ENCODE measurements around the gene INSIG2.

INSIG2 gene

GRCh38 chr2:118084491-118085089, 3.7 kb upstream of the INSIG2 start:
- Histone ChIP-seq H3K4me1 (ENCODE audit: insufficient read depth, poor library complexity, severe bottlenecking) (no peaks in the 10 kb centered on the region), H3K27ac (ENCODE audit: poor library complexity, severe bottlenecking) (no peak overlapping the region), H3K36me3 (ENCODE audit: low read depth) (no peaks in the 10 kb centered on the region), H3K9me3 (ENCODE audit: severe bottlenecking) (no peaks in the 10 kb centered on the region), H3K4me3 (ENCODE audit: severe bottlenecking) (no peak overlapping the region), H3K27me3 (ENCODE audit: insufficient read depth, poor library complexity, severe bottlenecking) (no peaks in the 10 kb centered on the region)
- no peak for TF ChIP-seq CTCF (IDR thresholded peaks at IDR 0.05; ENCODE audit: poor library complexity, severe bottlenecking)
- DNase-seq (ENCODE audit: low spot score) (no peak), ATAC-seq (ENCODE audit: low read depth) (no peak)

- ATAC-seq (ENCODE audit: low read depth) (no peak), DNase-seq (ENCODE audit: low spot score) (no peak)
- H3K27me3 ChIP-seq (ENCODE audit: insufficient read depth, poor library complexity, severe bottlenecking) = no peaks in the 10 kb centered on the region
- no peaks in the 10 kb centered on the region for H3K36me3 ChIP-seq (ENCODE audit: low read depth)
- H3K4me1 ChIP-seq (ENCODE audit: insufficient read depth, poor library complexity, severe bottlenecking) = peaks cover 5% of the 10 kb centered on the region
- H3K9me3 ChIP-seq (ENCODE audit: severe bottlenecking) = no peaks in the 10 kb centered on the region
- no peak overlapping the region for H3K4me3 ChIP-seq (ENCODE audit: severe bottlenecking)
- H3K27ac ChIP-seq (ENCODE audit: poor library complexity, severe bottlenecking) = no peak overlapping the region
- no peak for TF ChIP-seq CTCF (IDR thresholded peaks at IDR 0.05; ENCODE audit: poor library complexity, severe bottlenecking)
These were observed 2.9 kb upstream of the INSIG2 start for GRCh38 chr2:118085173-118086023.

GRCh38 chr2:118086024-118086633, 2.1 kb upstream of the INSIG2 start:
- ATAC-seq (ENCODE audit: low read depth) (no peak), DNase-seq (ENCODE audit: low spot score) (no peak)
- Histone ChIP-seq H3K27me3 (ENCODE audit: insufficient read depth, poor library complexity, severe bottlenecking) (no peaks in the 10 kb centered on the region), H3K4me1 (ENCODE audit: insufficient read depth, poor library complexity, severe bottlenecking) (peaks cover 11% of the 10 kb centered on the region), H3K36me3 (ENCODE audit: low read depth) (0 out of 2 replicates have a peak, but pooled peaks cover 5% of the 10 kb centered on the region), H3K27ac (ENCODE audit: poor library complexity, severe bottlenecking) (no peak overlapping the region), H3K4me3 (ENCODE audit: severe bottlenecking) (no peak overlapping the region), H3K9me3 (ENCODE audit: severe bottlenecking) (no peaks in the 10 kb centered on the region)
- no peak for TF ChIP-seq CTCF (IDR thresholded peaks at IDR 0.05; ENCODE audit: poor library complexity, severe bottlenecking)

GRCh38 chr2:118089139-118089800, 999 bp downstream of the INSIG2 start:
- TF ChIP-seq CTCF (IDR thresholded peaks at IDR 0.05; ENCODE audit: poor library complexity, severe bottlenecking) = peak; percentile 14
- H3K4me1 ChIP-seq (ENCODE audit: insufficient read depth, poor library complexity, severe bottlenecking) = peaks cover 15% of the 10 kb centered on the region
- ATAC-seq (ENCODE audit: low read depth) (peak; percentile 48), DNase-seq (ENCODE audit: low spot score) (no peak)
- H3K4me3 ChIP-seq (ENCODE audit: severe bottlenecking) = peak overlapping the region; percentile 45
- H3K27ac ChIP-seq (ENCODE audit: poor library complexity, severe bottlenecking) = peak overlapping the region; percentile 63
- 0 out of 2 replicates have a peak, but pooled peaks cover 6% of the 10 kb centered on the region for H3K36me3 ChIP-seq (ENCODE audit: low read depth)
- H3K27me3 ChIP-seq (ENCODE audit: insufficient read depth, poor library complexity, severe bottlenecking) = no peaks in the 10 kb centered on the region
- H3K9me3 ChIP-seq (ENCODE audit: severe bottlenecking) = no peaks in the 10 kb centered on the region
